PC-9 (cell line): Measurements from ENCODE around the gene EFNA2. TPM values are rescaled to one million over a fixed set of nuclear protein-coding genes. Genes with fewer than 3 reads are reported as not detected.

ENCODE experiments used
- BruUV-seq: library from RNA; stranded (reverse); fragments of 400-500 nt; replicated peaks from 2 replicates; lab custom pipeline; 2021; lab: Mats Ljungman, UMichigan
- CTCF ChIA-PET: fragments of 300-600 bp; sonication (Branson Sonifier 250); formaldehyde crosslinking; loops from one replicate; lab custom pipeline; 2022; ENCODE audit warnings: antibody characterized with exemption; lab: Charles Lee
- POLR2A ChIA-PET: fragments of 300-600 bp; sonication (Branson Sonifier 250); formaldehyde crosslinking; loops from one replicate; lab custom pipeline; 2022; ENCODE audit warnings: antibody characterized with exemption; ENCODE audit not compliant: unreplicated experiment; lab: Charles Lee
- DNase-seq, 2 experiments: peaks; one replicate each; pipeline versions ENCODE4 v3.0.0 to v3.0.0-alpha.2; 2015 to 2022; ENCODE audit warnings: mixed read lengths in 1 of 2
- H2AFZ ChIP-seq: fragments of 200-600 bp; sonication (generic); 2 replicates; pipeline ENCODE4 v1.8.1; 2017; ENCODE audit warnings: antibody characterized with exemption
- H3F3A ChIP-seq: fragments of 200-600 bp; sonication (generic); 2 replicates; pipeline ENCODE4 v1.8.1; 2017; ENCODE audit warnings: antibody characterized with exemption, mild to moderate bottlenecking, low read depth; ENCODE audit not compliant: insufficient read depth
- H3K27ac ChIP-seq: fragments of 200-600 bp; sonication (generic); 2 replicates; pipeline ENCODE4 v1.6.1; 2016; ENCODE audit warnings: mixed run types
- H3K27me3 ChIP-seq: fragments of 200-600 bp; sonication (generic); 2 replicates; pipeline ENCODE4 v1.6.1; 2016; ENCODE audit warnings: low read depth, mixed run types; ENCODE audit not compliant: insufficient read depth
- H3K36me3 ChIP-seq: fragments of 200-600 bp; sonication (generic); 2 replicates; pipeline ENCODE4 v1.6.1; 2016; ENCODE audit warnings: low read depth, mixed run types
- H3K4me1 ChIP-seq: fragments of 200-600 bp; sonication (generic); replicated peaks from 2 replicates; pipeline ENCODE4 v1.6.1; 2016; ENCODE audit warnings: mixed run types; ENCODE audit not compliant: insufficient read depth
- H3K4me2 ChIP-seq: fragments of 200-600 bp; sonication (generic); 2 replicates; pipeline ENCODE4 v1.6.1; 2017; ENCODE audit warnings: mixed run types
- H3K4me3 ChIP-seq: fragments of 200-600 bp; sonication (generic); 2 replicates; pipeline ENCODE4 v1.6.1; 2016; ENCODE audit warnings: mixed run types
- H3K79me2 ChIP-seq: fragments of 200-600 bp; sonication (generic); 2 replicates; pipeline ENCODE4 v1.6.1; 2017; ENCODE audit warnings: low read depth, mixed run types
- H3K9me2 ChIP-seq: fragments of 200-600 bp; sonication (generic); 2 replicates; pipeline ENCODE4 v1.8.1; 2017; ENCODE audit warnings: mild to moderate bottlenecking; ENCODE audit not compliant: insufficient read depth
- H3K9me3 ChIP-seq: fragments of 200-600 bp; sonication (generic); 2 replicates; pipeline ENCODE4 v1.8.1; 2016; ENCODE audit warnings: low read depth; ENCODE audit not compliant: insufficient read depth
- H4K20me1 ChIP-seq: fragments of 200-600 bp; sonication (generic); 2 replicates; pipeline ENCODE4 v1.8.1; 2017; ENCODE audit not compliant: insufficient read depth
- CTCF ChIP-seq: fragments of 200-600 bp; sonication (generic); conservative IDR thresholded peaks from 2 replicates; pipeline ENCODE4 v1.6.1; 2017; ENCODE audit warnings: mixed run types, antibody characterized with exemption, mild to moderate bottlenecking, moderate library complexity
- EZH2 ChIP-seq: fragments of 200-600 bp; sonication (generic); IDR thresholded peaks from 2 replicates; pipeline ENCODE4 v1.8.0; 2017; ENCODE audit warnings: antibody characterized with exemption, low read depth
- intact Hi-C: fragments of 100-400 bp; cut with micrococcal nuclease; formaldehyde crosslinking; loops from one replicate; pipeline ENCODE4 v1.10.0; 2022; ENCODE audit not compliant: unreplicated experiment
- total RNA-seq: library from RNA; stranded (reverse); gene quantifications from 2 replicates; pipeline ENCODE4 v1.2.3, GENCODE V29; 2021

EFNA2 gene
- total RNA-seq, 1 experiment from 2014 or later, result not detected

GRCh38 chr19:1252221-1252820, 33.4 kb upstream of the EFNA2 start:
- Histone ChIP-seq H4K20me1 (peaks cover 14% of the 10 kb centered on the region; the same call in 1 of the 2 replicates), H3K27ac (peak overlapping the region; percentile 88), H3K4me3 (peak overlapping the region; percentile 71), H3K9me2 (no peaks in the 10 kb centered on the region), H3K9me3 (no peaks in the 10 kb centered on the region), H3K27me3 (no peaks in the 10 kb centered on the region), H3K4me2 (peak overlapping the region; percentile 75), H3F3A (peaks cover 36% of the 10 kb centered on the region), H3K4me1 (peaks cover 19% of the 10 kb centered on the region), H2AFZ (no peak overlapping the region), H3K79me2 (peaks cover 57% of the 10 kb centered on the region), H3K36me3 (peaks cover 3% of the 10 kb centered on the region; the same call in 1 of the 2 replicates)
- DNase-seq, result peak; percentile 84 to 87
- no TSS peak for BruUV-seq
- TF ChIP-seq EZH2 (no peak), CTCF (no peak)
- intact Hi-C loops, result loop anchor here (2.0 kb wide), 1 partner anchor 14 kb away; no protein-coding TSS in a partner anchor
- ChIA-PET CTCF (interaction anchor here (0.9 kb wide), 1 partner anchor 16 kb away, joined by 4 read pairs; no protein-coding TSS in a partner anchor), POLR2A (interaction anchor here (0.5 to 1.6 kb wide), 6 partner anchors 14 to 681 kb away, joined by 3 to 33 read pairs (median 6); partner anchors contain the start of gene CIRBP)

GRCh38 chr19:1252821-1253513, 32.7 kb upstream of the EFNA2 start:
- peaks cover 18% of the 10 kb centered on the region for H3K4me1 ChIP-seq
- CTCF ChIA-PET, result interaction anchor here (0.9 to 1.0 kb wide), 3 partner anchors 8 to 16 kb away, joined by 4 to 6 read pairs (median 5); no protein-coding TSS in a partner anchor
- peaks cover 36% of the 10 kb centered on the region; the same call in 1 of the 2 replicates for H3F3A ChIP-seq
- H3K4me3 ChIP-seq, result peak overlapping the region; percentile 71; the same call in 1 of the 2 replicates
- no TSS peak for BruUV-seq
- peaks cover 57% of the 10 kb centered on the region for H3K79me2 ChIP-seq
- no peaks in the 10 kb centered on the region for H3K9me2 ChIP-seq
- H3K9me3 ChIP-seq, result no peaks in the 10 kb centered on the region
- no peaks in the 10 kb centered on the region for H3K27me3 ChIP-seq
- DNase-seq, result peak; percentile 78 to 88
- H2AFZ ChIP-seq, result no peak overlapping the region
- peak overlapping the region; percentile 75 for H3K4me2 ChIP-seq
- POLR2A ChIA-PET, result interaction anchor here (0.5 to 1.6 kb wide), 10 partner anchors 8 to 682 kb away, joined by 3 to 33 read pairs (median 4); partner anchors contain the start of genes CIRBP and FAM174C
- H3K27ac ChIP-seq, result peak overlapping the region; percentile 88
- intact Hi-C loops, result loop anchor here (1.0 to 2.0 kb wide), 2 partner anchors 9 to 14 kb away; no protein-coding TSS in a partner anchor
- peaks cover 14% of the 10 kb centered on the region; the same call in 1 of the 2 replicates for H4K20me1 ChIP-seq
- H3K36me3 ChIP-seq, result peaks cover 3% of the 10 kb centered on the region; the same call in 1 of the 2 replicates
- no peak for TF ChIP-seq CTCF
- TF ChIP-seq EZH2, result no peak
